Naive thymus-derived CD8-positive, alpha-beta T cell (primary cell): ENCODE results near the gene CDK4. TPM values are rescaled to one million over a fixed set of nuclear protein-coding genes. Genes with fewer than 3 reads are reported as not detected.

Experiments used
- ATAC-seq, 2 donors: fragments of 150-1000 bp; cut with Tn5 transposase in 1 of 2; sonication (Bioruptor Pico), chemical (Tn5 transposase) in 1 of 2; 1 replicate in 1 of 2; 2 replicates in 1 of 2; pipeline ENCODE4 v1.10.0; 2021; ENCODE audit warnings: mild to moderate bottlenecking in 2 of 2, moderate library complexity in 2 of 2
- POLR2A ChIA-PET: fragments of 350-600 bp; sonication (Branson Sonifier 250); formaldehyde crosslinking; loops from one replicate; lab custom pipeline; 2021; ENCODE audit warnings: antibody characterized with exemption; lab: Charles Lee
- DNase-seq, 10 donors: peaks; one replicate each; pipeline versions ENCODE4 v3.0.0 to v3.0.0-alpha.2; 2020 to 2022
- H3K27ac Mint-ChIP-seq, 10 donors: one replicate each; pipeline ENCODE4 v1.8.0; 2020 to 2022; ENCODE audit warnings: mild to moderate bottlenecking in 10 of 10, mixed read lengths in 10 of 10, moderate library complexity in 4 of 10, inconsistent platforms in 1 of 10
- H3K27me3 Mint-ChIP-seq, 5 donors: one replicate each; pipeline ENCODE4 v1.8.0; 2021 to 2022; ENCODE audit warnings: mixed read lengths in 5 of 5
- H3K36me3 Mint-ChIP-seq, 3 donors: one replicate each; pipeline ENCODE4 v1.8.0; 2020 to 2022; ENCODE audit warnings: mixed read lengths in 3 of 3, mild to moderate bottlenecking in 2 of 3, inconsistent platforms in 1 of 3
- H3K4me1 Mint-ChIP-seq, 4 donors: one replicate each; pipeline ENCODE4 v1.8.0; 2021 to 2022; ENCODE audit warnings: mixed read lengths in 4 of 4
- H3K4me3 Mint-ChIP-seq, 10 donors: one replicate each; pipeline ENCODE4 v1.8.0; 2020 to 2022; ENCODE audit warnings: mild to moderate bottlenecking in 10 of 10, mixed read lengths in 10 of 10, moderate library complexity in 6 of 10, inconsistent platforms in 1 of 10
- H3K9me3 Mint-ChIP-seq, 9 donors: one replicate each; pipeline ENCODE4 v1.8.0; 2020 to 2022; ENCODE audit warnings: mixed read lengths in 9 of 9, mild to moderate bottlenecking in 3 of 9, inconsistent platforms in 1 of 9, moderate library complexity in 1 of 9
- polyA plus RNA-seq, 3 donors: library from polyadenylated mRNA; unstranded; fragments of 300-500 nt; fragmentation: Illumina TruSeq; gene quantifications; one replicate each; pipeline ENCODE4 v1.2.3, GENCODE V29; 2021
- total RNA-seq, 8 experiments: library from RNA in 2 of 8; stranded (reverse) in 2 of 8; gene quantifications; one replicate each; pipeline ENCODE4 v1.2.3 and lab custom pipeline; 2021 to 2026

CDK4 gene
- total and polyA plus RNA-seq, 5 experiments from 2014 or later = 44.6 to 101 (median 71.3) TPM

DNA sequence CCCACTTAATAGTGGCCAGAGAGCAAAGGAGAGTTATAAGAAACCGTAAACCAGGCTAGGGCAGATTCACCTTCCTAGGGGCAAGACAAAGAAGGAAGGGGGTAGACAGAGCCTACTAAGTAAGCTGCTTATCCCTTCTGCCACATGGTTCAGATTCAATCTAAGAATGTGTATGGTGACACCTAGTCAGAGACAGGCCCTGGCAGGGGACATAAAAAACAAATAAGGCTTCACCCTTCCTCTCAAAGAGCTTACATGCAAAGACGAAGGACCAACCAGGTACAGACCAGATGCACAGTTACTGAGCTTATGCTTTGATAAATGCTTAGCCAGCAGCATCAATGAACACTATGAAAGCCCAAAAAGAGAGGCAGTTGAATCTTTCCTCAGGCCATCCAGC is 10.4 kb upstream of the CDK4 start:
- no peaks in the 10 kb centered on the region for H3K9me3 Mint-ChIP-seq
- peaks cover 5 to 27% (median 17%) of the 10 kb centered on the region in 5 donors for H3K27me3 Mint-ChIP-seq
- DNase-seq (no peak), ATAC-seq (no peak)
- POLR2A ChIA-PET = interaction anchor here (0.6 kb wide), 1 partner anchor 1936 kb away, joined by 3 read pairs; no protein-coding TSS in a partner anchor
- H3K27ac Mint-ChIP-seq = no peak overlapping the region
- no peak overlapping the region for H3K4me3 Mint-ChIP-seq
- peaks cover 28 to 55% (median 51%) of the 10 kb centered on the region in 4 donors for H3K4me1 Mint-ChIP-seq
- peaks cover 0 to 19% (median 0%) of the 10 kb centered on the region in 3 donors for H3K36me3 Mint-ChIP-seq

DNA sequence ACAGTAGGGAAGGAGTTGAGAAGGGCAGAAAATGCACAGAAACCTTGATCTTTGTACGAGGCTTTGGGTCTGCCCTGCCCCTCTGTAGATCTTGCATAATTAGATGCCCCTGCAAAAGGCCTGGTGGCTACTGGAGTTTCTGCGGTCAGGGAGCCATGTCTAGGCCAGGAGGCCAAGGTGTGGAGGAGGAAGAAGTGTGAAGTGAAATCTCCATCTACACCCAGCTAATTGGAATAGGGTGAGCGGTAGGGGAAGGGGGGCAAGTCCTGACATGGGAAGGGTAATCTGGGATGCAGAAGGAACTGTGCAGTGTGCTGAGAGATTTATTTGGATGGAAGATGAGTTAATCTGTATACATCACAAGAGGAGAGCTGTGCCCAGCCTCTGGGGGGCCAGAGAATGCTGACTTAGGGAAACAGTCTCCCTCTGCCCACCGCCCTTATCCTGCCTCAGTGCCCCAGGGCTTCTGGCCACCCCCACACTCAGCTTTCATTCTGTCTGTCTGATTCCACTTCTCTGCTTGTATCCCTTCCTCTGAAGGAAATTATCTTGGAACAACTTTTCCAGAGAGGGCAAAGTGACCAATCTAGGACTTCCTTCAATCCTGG is 9.4 kb upstream of the CDK4 start:
- no peak for ATAC-seq
- DNase-seq = no peak
- POLR2A ChIA-PET = interaction anchor here (0.9 kb wide), 1 partner anchor 22 kb away, joined by 5 read pairs; no protein-coding TSS in a partner anchor
- peaks cover 0 to 26% (median 0%) of the 10 kb centered on the region in 3 donors for H3K36me3 Mint-ChIP-seq
- no peak overlapping the region for H3K27ac Mint-ChIP-seq
- H3K27me3 Mint-ChIP-seq = peaks cover 4 to 23% (median 14%) of the 10 kb centered on the region in 5 donors
- H3K4me1 Mint-ChIP-seq = peaks cover 30 to 59% (median 54%) of the 10 kb centered on the region in 4 donors
- no peaks in the 10 kb centered on the region for H3K9me3 Mint-ChIP-seq
- H3K4me3 Mint-ChIP-seq = no peak overlapping the region

DNA sequence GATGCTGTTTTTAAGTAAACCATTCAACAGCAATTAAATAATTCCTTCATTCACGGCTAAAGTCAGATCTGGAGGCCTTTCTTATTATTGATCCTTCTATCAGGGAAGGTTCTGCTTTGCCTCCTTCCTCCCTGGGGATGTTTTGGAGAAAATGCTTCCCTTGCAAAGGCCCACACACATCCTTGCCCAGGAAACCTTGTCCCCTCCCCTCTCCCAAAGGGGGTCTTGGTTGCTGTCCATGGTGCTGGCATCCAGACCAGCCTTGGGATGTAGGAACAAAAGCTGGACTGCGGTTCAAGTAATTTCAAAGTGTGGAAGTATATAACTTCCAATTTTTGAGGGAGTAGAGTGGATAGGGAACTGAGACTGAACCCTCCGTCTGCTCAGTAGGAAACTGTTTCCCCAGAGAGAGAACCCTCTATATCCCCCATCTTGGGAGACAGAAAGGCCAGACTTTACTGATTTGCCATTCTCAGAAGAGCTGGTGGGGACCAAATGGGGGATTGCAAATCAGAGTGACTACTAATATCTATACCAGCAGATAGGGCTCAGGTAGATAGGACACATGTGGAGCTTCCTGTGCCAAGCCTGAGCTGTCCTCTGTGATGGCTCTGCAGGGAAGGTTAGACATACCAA is 8.4 kb upstream of the CDK4 start:
- H3K9me3 Mint-ChIP-seq = no peaks in the 10 kb centered on the region
- peaks cover 0 to 16% (median 7%) of the 10 kb centered on the region in 5 donors for H3K27me3 Mint-ChIP-seq
- POLR2A ChIA-PET = interaction anchor here (0.8 to 2.0 kb wide), 3 partner anchors 12 to 145 kb away, joined by 3 to 7 read pairs (median 5); partner anchors contain the start of genes EEF1AKMT3 and METTL1
- no peak for ATAC-seq
- H3K27ac Mint-ChIP-seq = peak overlapping the region in 2 of 10 donors; percentile 38 to 50
- peaks cover 32 to 58% (median 52%) of the 10 kb centered on the region in 4 donors for H3K4me1 Mint-ChIP-seq
- no peak for DNase-seq
- no peak overlapping the region for H3K4me3 Mint-ChIP-seq
- H3K36me3 Mint-ChIP-seq = peaks cover 0 to 26% (median 0%) of the 10 kb centered on the region in 3 donors

DNA sequence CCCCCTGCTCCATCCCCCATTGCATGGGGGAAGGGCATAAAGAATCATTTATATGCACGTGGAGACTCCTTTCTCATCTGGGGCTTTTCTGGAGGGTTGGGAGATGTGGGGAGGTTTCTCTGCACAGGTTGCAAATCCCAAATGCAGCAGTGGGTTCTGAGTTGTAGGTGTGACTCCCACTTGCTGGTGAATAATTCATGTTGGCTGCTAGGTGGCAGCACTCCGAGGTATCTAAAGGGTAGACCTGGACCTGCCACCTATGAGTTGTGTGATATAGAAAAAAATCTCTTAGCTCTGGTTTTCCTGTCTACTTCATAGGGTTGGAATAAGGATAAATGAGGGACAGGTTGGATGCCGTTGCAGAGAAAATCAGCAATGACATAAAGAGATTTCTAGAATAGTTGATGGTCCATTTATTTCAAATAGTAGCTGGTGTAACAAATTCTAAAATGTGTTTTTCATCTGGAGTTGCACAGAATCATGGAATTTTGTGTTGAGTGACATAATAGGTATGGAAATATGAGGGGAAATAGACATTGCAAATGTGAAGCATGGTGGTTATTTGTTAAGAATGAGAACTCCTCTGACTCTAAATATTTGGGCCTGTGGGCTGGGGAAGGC is 7.4 kb upstream of the CDK4 start:
- peak overlapping the region in 2 of 10 donors; percentile 32 to 75 for H3K4me3 Mint-ChIP-seq
- no peaks in the 10 kb centered on the region for H3K9me3 Mint-ChIP-seq
- POLR2A ChIA-PET = interaction anchor here (0.6 to 2.0 kb wide), 8 partner anchors 8 to 176 kb away, joined by 3 to 9 read pairs (median 3); partner anchors contain the start of genes CTDSP2, EEF1AKMT3 and METTL1
- peaks cover 0 to 26% (median 0%) of the 10 kb centered on the region in 3 donors for H3K36me3 Mint-ChIP-seq
- H3K27me3 Mint-ChIP-seq = peaks cover 0 to 8% (median 3%) of the 10 kb centered on the region in 5 donors
- peaks cover 32 to 53% (median 45%) of the 10 kb centered on the region in 4 donors for H3K4me1 Mint-ChIP-seq
- ATAC-seq = peak in 1 of 2 donors; percentile 28
- H3K27ac Mint-ChIP-seq = peak overlapping the region in 6 of 10 donors; percentile 7 to 70 (median 37)
- peak in 5 of 10 donors; percentile 35 to 49 (median 35) for DNase-seq

DNA sequence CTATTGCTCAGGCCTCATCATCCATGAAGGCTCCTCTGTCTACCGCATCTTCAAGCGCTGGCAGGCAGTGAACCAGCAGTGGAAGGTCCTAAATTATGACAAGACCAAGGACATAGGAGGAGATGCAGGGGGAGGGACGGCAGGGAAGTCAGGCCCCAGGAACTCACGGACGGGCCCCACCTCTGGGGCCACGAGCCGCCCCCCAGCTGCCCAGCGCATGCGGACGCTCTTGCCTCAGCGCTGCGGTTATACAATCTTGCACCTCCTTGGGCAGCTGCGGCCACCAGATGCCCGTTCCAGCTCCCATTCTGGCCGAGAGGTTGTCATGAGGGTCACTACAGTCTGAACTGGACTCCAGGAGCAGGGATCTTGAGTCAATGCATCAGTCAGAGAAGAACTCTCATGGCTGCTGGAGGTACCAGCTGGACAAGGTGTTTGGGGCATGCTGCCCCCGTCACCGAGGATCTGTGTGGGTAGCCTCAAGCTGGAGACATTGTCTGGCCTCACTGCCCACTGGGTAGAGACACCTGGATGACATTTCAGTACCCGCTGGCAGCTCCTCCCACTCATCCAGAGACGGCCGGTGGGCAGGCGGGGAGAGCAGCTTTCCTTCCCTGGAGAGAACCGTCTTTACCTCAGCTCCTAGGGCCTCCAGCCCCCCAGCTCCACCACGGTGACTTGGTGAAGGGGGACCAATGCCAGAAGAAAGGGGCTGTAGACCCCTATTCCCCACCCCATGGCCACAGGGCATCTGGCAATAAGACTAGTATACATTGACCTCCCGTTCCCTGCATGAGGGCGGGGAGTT is 6.6 kb upstream of the CDK4 start:
- H3K36me3 Mint-ChIP-seq = peaks cover 0 to 26% (median 0%) of the 10 kb centered on the region in 3 donors
- peak overlapping the region in 6 of 10 donors; percentile 7 to 70 (median 50) for H3K27ac Mint-ChIP-seq
- peaks cover 0 to 3% (median 0%) of the 10 kb centered on the region in 5 donors for H3K27me3 Mint-ChIP-seq
- DNase-seq = no peak
- ATAC-seq = no peak
- no peaks in the 10 kb centered on the region for H3K9me3 Mint-ChIP-seq
- H3K4me1 Mint-ChIP-seq = peaks cover 35 to 53% (median 47%) of the 10 kb centered on the region in 4 donors
- peak overlapping the region in 4 of 10 donors; percentile 28 to 75 (median 42) for H3K4me3 Mint-ChIP-seq
- POLR2A ChIA-PET = interaction anchor here (0.6 to 2.0 kb wide), 7 partner anchors 9 to 175 kb away, joined by 3 to 9 read pairs (median 3); partner anchors contain the start of genes EEF1AKMT3, METTL1 and TSPAN31

DNA sequence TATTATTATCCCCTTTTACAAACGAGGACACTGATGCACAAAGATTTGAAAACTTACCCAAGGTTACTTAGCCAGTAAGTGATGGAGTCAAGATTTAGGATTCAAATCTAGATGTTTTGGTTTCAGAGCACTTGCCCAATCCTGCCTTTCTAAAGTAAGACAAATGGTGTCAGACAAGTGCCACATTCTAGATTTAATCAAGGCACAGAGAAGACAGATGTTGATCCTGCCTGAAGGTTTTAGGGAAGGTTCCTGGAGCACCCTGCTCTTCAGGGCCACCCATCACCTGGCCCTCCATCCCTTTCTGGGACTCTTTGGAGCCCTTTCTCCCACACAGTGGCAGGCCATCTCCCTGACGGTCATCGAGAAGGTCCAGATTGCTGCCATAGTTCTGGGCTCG is 5.7 kb upstream of the CDK4 start:
- Mint-ChIP-seq H3K4me1 (peaks cover 41 to 61% (median 56%) of the 10 kb centered on the region in 4 donors), H3K27me3 (no peaks in the 10 kb centered on the region), H3K27ac (peak overlapping the region in 5 of 10 donors; percentile 7 to 72 (median 20)), H3K4me3 (peak overlapping the region in 1 of 10 donors; percentile 8), H3K9me3 (no peaks in the 10 kb centered on the region), H3K36me3 (peaks cover 0 to 26% (median 0%) of the 10 kb centered on the region in 3 donors)
- POLR2A ChIA-PET = interaction anchor here (1.1 kb wide), 1 partner anchor 86 kb away, joined by 3 read pairs; no protein-coding TSS in a partner anchor
- DNase-seq = no peak
- no peak for ATAC-seq

DNA sequence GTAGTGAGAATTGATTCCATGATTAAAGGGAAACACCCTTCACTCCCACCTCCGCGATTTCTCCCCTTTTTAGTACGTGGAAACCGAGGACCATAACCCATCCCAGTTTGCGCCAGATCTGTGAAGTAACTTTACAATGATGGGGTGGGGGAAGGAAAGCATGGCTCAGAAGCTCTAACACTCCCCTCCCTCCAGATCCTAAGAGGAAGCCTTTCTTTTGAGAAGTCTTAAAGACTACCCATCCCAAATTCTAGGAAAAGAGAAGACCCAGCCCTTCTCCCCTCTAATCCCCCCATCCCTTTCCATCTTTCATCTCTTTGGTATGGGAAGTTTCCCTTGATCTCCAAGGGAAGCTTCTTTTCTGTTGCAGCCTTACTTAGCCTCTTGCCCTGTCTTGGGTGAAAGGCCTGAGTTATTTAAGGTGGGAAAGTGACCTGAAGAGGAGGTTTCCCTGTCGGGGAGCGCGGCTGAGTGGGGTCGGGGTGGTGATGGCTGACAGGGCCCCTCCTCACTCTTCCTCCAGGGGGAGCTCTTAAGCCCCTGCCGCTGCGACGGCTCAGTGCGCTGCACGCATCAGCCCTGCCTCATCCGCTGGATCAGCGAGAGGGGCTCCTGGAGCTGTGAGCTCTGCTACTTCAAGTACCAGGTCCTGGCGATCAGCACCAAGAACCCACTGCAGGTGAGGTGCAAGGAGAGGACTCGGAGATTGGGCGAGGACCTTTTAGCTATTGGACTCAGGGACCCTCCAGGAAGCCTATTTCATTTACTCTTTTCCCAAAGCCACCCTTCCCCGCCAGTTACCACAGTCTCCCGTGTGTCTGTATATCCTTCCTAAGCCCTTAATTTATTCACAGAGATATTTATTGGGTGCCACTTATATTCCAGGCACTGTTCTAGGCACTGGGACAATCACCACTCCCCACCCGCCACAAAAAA is 4.6 kb upstream of the CDK4 start:
- DNase-seq (peak; percentile 51 to 84 (median 70)), ATAC-seq (peak; percentile 20 to 22)
- no peaks in the 10 kb centered on the region for H3K9me3 Mint-ChIP-seq
- peak overlapping the region; percentile 54 to 96 (median 93) for H3K27ac Mint-ChIP-seq
- peak overlapping the region; percentile 80 to 95 (median 91) for H3K4me3 Mint-ChIP-seq
- peaks cover 0 to 28% (median 0%) of the 10 kb centered on the region in 3 donors for H3K36me3 Mint-ChIP-seq
- POLR2A ChIA-PET = interaction anchor here (0.9 to 2.6 kb wide), 11 partner anchors 9 to 147 kb away, joined by 3 to 17 read pairs (median 8); partner anchors contain the start of genes CTDSP2, CYP27B1, EEF1AKMT3 and METTL1
- no peaks in the 10 kb centered on the region for H3K27me3 Mint-ChIP-seq
- peaks cover 45 to 70% (median 65%) of the 10 kb centered on the region in 4 donors for H3K4me1 Mint-ChIP-seq

DNA sequence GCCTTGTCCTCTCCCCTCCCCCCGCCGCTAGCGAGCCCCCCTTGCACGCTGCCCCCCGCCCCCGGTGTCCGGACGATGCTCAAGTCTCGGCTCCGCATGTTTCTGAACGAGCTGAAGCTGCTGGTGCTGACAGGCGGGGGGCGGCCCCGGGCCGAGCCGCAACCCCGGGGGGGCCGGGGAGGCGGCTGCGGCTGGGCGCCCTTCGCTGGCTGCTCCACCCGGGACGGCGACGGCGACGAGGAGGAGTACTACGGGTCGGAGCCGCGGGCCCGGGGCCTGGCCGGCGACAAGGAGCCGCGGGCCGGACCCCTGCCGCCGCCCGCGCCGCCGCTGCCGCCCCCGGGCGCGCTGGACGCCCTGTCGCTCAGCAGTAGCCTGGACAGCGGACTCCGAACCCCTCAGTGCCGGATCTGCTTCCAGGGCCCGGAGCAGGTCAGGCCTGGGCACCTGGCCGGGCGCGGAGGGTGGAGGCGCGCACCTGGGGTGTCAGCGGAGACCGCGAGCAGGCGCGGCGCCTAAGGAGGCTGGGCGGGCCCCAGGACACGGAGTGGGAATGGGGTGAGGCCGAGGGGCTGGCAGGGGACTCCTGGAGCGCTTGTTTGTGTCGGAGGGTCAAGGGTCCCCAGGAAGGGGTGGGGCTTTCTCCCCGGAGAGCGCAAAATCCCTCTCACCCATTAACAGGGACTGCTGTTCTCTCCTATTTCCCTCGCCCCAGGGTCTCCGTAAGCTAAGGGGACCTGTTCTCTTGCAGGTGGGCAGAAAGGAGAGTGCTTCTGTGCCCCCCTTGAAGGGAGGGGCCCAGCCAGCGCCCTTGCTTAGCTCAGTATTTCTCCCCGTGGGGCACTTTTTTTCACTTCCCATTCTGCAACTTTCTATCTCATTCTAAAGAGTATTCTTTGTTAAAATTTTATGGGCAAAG is 3.6 kb upstream of the CDK4 start:
- peak in 1 of 2 donors; percentile 20 for ATAC-seq
- Mint-ChIP-seq H3K4me3 (peak overlapping the region; percentile 80 to 95 (median 91)), H3K27me3 (no peaks in the 10 kb centered on the region), H3K9me3 (no peaks in the 10 kb centered on the region), H3K36me3 (peaks cover 0 to 29% (median 0%) of the 10 kb centered on the region in 3 donors), H3K27ac (peak overlapping the region; percentile 54 to 96 (median 93)), H3K4me1 (peaks cover 47 to 76% (median 70%) of the 10 kb centered on the region in 4 donors)
- peak in 8 of 10 donors; percentile 32 to 78 (median 42) for DNase-seq
- POLR2A ChIA-PET = interaction anchor here (0.6 to 2.6 kb wide), 9 partner anchors 8 to 141 kb away, joined by 3 to 17 read pairs (median 9); partner anchors contain the start of genes CTDSP2, CYP27B1, TSFM and TSPAN31

DNA sequence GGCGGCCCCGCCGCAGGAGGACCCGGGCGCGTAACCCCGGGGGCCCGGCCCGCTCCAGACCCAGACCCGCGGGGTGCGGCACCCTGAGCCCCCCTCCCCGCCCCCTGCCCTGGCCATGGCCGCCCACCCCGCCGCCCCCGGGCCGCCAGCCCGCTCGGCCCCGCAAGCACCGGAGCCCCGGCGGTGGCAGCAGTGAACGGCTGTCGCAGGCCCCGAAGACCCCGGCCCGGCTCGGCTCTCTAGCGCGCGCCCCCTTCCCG is 3.0 kb upstream of the CDK4 start:
- peak overlapping the region in 6 of 10 donors; percentile 16 to 89 (median 29) for H3K4me3 Mint-ChIP-seq
- H3K27ac Mint-ChIP-seq = peak overlapping the region in 1 of 10 donors; percentile 53
- no peaks in the 10 kb centered on the region for H3K27me3 Mint-ChIP-seq
- ATAC-seq (no peak), DNase-seq (no peak)
- POLR2A ChIA-PET = interaction anchor here (0.6 to 2.6 kb wide), 3 partner anchors 14 to 142 kb away, joined by 3 to 13 read pairs (median 12); partner anchors contain the start of gene TSFM
- no peaks in the 10 kb centered on the region for H3K9me3 Mint-ChIP-seq
- peaks cover 50 to 79% (median 71%) of the 10 kb centered on the region in 4 donors for H3K4me1 Mint-ChIP-seq
- peaks cover 0 to 34% (median 0%) of the 10 kb centered on the region in 3 donors for H3K36me3 Mint-ChIP-seq
